GM10248 (cell line): ENCODE data around the gene FNTB.

Experiments used
- CTCF ChIA-PET: fragments of 300-600 bp; sonication (Branson Sonifier 250); formaldehyde crosslinking; extraction: SDS; loops from one replicate; lab custom pipeline; 2021; ENCODE audit warnings: antibody characterized with exemption; lab: Yijun Ruan, JAX
- POLR2A ChIA-PET: fragments of 350-650 bp; sonication (Branson Sonifier 250); formaldehyde crosslinking; extraction: SDS; loops from one replicate; lab custom pipeline; 2020; ENCODE audit warnings: antibody characterized with exemption; lab: Yijun Ruan, JAX
- DNase-seq: peaks from one replicate; pipeline ENCODE4 v3.0.0; 2012; ENCODE audit errors: extremely low spot score
- TF ChIP-seq, protein P1 (sequence below): IDR thresholded peaks from 2 replicates; pipeline ENCODE4 v1.5.1; 2012; ENCODE audit warnings: mild to moderate bottlenecking, low read depth; ENCODE audit errors: extremely low read depth, missing control alignments, control extremely low read depth

FNTB gene, protein sequence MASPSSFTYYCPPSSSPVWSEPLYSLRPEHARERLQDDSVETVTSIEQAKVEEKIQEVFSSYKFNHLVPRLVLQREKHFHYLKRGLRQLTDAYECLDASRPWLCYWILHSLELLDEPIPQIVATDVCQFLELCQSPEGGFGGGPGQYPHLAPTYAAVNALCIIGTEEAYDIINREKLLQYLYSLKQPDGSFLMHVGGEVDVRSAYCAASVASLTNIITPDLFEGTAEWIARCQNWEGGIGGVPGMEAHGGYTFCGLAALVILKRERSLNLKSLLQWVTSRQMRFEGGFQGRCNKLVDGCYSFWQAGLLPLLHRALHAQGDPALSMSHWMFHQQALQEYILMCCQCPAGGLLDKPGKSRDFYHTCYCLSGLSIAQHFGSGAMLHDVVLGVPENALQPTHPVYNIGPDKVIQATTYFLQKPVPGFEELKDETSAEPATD

DNA sequence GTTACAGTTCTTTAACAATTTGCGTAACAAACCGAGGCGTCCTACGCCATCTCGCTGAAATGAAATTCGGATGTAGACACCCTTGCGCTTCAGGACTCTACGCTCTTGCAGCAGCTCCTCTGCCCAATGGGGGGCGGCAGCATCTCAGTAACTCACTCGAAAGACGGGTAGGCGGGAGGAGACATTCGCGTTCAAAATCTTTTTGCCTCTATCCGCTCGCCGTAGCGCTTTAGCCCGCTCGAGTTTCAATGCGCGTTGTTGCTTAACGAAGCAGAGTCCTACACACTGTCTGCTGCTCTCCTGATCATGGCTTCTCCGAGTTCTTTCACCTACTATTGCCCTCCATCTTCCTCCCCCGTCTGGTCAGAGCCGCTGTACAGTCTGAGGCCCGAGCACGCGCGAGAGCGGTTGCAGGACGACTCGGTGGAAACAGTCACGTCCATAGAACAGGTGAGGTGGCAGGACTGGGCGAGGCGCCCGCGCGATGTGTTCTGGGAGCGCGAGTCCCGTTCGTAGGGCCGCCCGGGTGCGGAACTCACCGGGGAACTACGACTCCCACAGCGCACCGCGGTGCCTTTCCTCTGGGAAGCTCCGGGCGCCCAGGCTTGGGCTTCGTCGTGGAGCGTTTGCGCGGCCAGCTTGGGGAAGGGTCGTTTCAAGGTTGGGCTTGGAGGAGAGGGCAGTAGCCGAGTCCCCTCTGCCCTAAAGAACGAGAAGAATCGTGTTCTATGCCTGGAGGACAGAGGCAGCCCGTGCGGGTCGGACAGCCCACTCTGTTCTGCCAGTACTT is at the start of gene FNTB:
FNTB (plus strand) TSS at position 248 of the 790 bp plus-strand sequence; CDS start at position 307, 59 bp downstream.
- TF ChIP-seq, protein P1, sequence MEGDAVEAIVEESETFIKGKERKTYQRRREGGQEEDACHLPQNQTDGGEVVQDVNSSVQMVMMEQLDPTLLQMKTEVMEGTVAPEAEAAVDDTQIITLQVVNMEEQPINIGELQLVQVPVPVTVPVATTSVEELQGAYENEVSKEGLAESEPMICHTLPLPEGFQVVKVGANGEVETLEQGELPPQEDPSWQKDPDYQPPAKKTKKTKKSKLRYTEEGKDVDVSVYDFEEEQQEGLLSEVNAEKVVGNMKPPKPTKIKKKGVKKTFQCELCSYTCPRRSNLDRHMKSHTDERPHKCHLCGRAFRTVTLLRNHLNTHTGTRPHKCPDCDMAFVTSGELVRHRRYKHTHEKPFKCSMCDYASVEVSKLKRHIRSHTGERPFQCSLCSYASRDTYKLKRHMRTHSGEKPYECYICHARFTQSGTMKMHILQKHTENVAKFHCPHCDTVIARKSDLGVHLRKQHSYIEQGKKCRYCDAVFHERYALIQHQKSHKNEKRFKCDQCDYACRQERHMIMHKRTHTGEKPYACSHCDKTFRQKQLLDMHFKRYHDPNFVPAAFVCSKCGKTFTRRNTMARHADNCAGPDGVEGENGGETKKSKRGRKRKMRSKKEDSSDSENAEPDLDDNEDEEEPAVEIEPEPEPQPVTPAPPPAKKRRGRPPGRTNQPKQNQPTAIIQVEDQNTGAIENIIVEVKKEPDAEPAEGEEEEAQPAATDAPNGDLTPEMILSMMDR = peak; percentile 98
- CTCF ChIA-PET = interaction anchor here (0.6 to 12.0 kb wide), 22 partner anchors 12 to 343 kb away, joined by 3 to 162 read pairs (median 4); partner anchors contain the start of gene MAX
- peak; percentile 94 for DNase-seq
- POLR2A ChIA-PET = interaction anchor here (0.6 kb wide), 1 partner anchor 34 kb away, joined by 3 read pairs; no protein-coding TSS in a partner anchor

GRCh38 chr14:64937171-64937820 is 49.4 kb upstream of the FNTB start:
- no peak for DNase-seq
- TF ChIP-seq, protein P1 = no peak
- POLR2A ChIA-PET = interaction anchor here (0.6 kb wide), 1 partner anchor 176 kb away, joined by 6 read pairs; no protein-coding TSS in a partner anchor
- CTCF ChIA-PET = interaction anchor here (0.8 to 2.8 kb wide), 13 partner anchors 9 to 56 kb away, joined by 3 to 10 read pairs (median 4); partner anchors contain the start of gene FNTB

DNA sequence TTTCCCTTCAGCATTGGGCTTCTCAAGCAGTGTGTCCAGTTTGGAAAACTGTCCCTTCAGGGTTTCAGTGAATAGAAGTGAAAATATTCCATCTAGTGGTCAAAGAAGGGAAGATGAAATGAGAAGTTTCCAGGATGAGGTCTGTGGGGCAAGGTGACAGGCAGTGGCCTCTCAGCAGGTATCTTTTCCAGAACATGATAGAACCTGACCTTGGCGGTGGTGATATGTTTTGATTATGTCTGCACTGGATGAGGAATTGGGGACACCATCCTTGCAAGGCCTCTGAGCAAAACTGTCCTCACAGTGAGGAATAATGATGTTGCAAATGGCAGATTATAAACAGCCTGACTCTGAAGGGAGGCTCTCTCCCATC is 48.9 kb upstream of the FNTB start:
- TF ChIP-seq, protein P1 = no peak
- ChIA-PET CTCF (interaction anchor here (1.2 to 2.8 kb wide), 5 partner anchors 14 to 57 kb away, joined by 3 to 8 read pairs (median 3); no protein-coding TSS in a partner anchor), POLR2A (no interaction called here)
- no peak for DNase-seq

- DNase-seq = no peak
- TF ChIP-seq, protein P1 = no peak
- ChIA-PET CTCF (interaction anchor here (0.9 to 1.8 kb wide), 8 partner anchors 8 to 115 kb away, joined by 3 to 5 read pairs (median 4); no protein-coding TSS in a partner anchor), POLR2A (no interaction called here)
Measured at GRCh38 chr14:64938972-64939816, 47.5 kb upstream of the FNTB start.

- ChIA-PET POLR2A (no interaction called here), CTCF (interaction anchor here (0.9 to 1.8 kb wide), 4 partner anchors 13 to 48 kb away, joined by 3 to 5 read pairs (median 4); no protein-coding TSS in a partner anchor)
Measured at GRCh38 chr14:64939817-64940190, 46.9 kb upstream of the FNTB start.

More at GRCh38 chr14:64939817-64940190, 46.9 kb upstream of the FNTB start:
- DNase-seq = no peak
- TF ChIP-seq, protein P1 = no peak
